NCI-H1694 treated with DMSO at 0.1 percent for 48 hours (cell line): Measurements from ENCODE around the gene ADRA1B.
"Not testable (repeated sequence)": the region's sequence is repeated elsewhere in the genome, so short reads cannot be mapped to it uniquely, and the experiment has no call there.

ENCODE experiments used
- DNase-seq: peaks from one replicate; lab custom pipeline; 2025; lab: John Stamatoyannopoulos, UW

Gene ADRA1B

DNA sequence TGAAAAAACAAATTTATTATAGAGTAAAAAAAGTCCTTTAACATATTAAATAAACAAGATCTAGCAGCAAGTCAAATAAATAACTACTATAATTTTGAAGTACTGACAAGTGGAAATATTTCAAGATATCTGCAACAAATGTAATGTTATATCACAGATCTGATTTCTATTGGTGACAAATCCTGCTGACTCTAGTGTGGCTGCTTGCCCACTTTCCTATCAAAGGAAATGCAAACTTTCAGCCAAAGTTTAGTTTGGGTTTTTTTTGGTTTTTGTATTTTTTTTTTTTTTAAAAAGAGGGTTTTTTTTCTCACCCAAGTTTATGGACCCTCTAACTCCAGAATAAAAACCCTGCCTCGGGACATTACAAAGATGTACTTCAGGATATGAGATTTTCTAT, 12.9 kb downstream of the ADRA1B start:
- no peak for DNase-seq

DNA sequence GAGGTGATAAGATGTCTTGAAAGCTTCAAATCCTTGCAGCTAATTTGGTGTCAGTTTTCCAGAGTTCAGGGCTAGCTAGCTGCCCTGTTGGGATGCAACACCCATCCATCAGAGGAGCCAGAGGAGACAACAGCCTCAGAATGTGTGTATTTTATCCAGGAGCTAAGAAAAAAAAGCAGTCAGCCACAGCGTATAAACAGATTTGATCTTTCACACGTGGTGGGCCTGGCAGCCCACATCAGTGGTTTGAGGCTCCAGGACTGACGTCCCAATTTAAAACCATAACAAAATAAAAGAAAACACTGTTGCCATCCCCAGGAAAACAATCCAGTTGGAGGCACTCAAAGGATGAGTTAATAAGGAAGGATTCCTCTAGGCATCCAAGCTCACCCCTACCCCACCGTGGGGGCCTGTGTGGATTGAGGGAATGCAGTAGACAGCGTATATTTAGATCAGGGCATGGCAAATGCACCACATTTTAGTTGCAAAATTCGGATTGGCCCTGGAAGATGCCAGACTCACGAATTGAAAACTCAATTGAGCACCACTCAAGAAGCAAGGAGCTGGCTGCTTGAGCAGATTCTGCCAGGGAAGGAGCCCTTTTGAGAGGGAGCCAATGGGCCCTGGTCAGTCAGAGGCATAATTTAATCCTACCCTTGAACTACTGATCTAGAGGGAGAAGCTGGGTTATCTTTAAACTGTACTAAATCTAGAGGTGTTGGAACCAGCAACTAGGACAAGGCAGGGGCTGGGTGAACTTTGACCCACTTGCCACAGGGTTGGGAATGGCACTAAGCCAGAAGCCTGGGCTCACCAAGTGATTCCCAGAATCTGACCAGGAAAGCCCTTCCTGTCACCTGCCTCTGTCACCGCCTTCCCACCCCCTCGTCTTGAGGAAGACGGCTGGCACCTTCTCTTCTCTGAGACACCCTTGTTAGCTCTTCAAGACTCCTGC, 17.5 kb downstream of the ADRA1B start:
- DNase-seq, result no peak

DNA sequence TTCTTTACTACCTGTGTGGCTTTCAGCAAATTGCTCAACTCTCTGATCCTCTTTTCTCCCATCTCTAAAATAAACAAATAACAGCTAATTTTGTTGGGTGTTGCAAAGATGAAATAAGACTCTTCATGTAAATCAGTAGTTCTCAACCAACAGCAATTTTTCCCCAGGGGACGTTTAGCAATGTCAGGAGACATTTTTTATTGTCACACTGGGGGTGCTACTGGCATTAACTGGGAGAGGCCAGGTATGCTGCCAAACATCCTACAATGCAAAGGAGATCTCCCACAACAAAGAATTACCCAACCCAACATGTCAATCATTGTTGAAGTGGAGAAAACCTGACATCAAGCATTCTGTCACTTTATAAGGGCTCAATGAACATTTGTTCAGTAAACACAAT, 19.7 kb downstream of the ADRA1B start:
- no peak for DNase-seq

DNA sequence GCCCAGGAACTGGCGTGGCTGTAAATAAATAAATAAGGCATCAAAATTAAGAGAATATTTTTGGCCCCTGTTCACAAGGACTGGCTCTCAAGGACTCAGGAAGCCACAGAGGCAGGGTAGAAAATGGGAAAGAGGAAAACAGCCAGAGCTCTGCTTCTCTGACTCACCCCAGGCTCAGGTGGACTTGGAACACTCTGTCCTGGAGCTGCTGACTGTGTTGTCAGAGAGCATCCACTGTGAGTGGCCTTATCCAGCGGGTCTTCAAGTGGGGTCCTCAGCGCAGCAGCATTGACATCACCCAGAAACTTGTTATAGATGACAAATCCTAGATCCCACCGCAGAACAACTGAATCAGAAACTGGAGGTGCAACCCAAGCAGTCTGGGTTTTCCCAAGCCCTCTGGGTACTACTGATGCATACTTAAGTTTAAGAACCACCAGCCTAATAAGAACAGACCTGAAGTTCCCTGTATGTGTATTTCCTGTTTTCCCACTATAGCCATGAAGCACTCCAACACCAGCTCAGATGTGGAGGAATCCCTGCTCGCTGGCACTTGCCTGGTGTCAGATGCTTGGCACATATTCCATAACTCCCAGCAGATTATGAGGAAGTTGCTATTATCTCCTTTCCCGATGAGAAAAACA, 20.5 kb downstream of the ADRA1B start:
- no peak for DNase-seq

DNA sequence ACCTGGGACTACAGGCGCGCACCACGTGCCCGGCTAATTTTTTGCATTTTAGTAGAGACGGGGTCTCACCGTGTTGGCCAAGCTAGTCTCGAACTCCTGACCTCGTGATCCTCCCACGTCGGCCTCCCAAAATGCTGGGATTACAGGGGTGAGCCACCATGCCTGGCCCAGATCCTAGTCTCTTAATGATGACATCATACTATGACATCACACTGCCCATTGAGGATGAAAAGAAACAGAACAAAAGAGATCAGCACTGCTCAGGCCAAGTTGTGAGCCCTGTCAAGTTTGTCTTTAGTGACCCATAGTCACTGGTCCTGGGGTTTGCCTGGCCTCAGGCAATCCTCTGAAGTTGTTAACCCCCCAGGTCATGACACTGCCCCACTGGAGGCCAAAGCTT, 21.3 kb downstream of the ADRA1B start:
- no peak for DNase-seq

DNA sequence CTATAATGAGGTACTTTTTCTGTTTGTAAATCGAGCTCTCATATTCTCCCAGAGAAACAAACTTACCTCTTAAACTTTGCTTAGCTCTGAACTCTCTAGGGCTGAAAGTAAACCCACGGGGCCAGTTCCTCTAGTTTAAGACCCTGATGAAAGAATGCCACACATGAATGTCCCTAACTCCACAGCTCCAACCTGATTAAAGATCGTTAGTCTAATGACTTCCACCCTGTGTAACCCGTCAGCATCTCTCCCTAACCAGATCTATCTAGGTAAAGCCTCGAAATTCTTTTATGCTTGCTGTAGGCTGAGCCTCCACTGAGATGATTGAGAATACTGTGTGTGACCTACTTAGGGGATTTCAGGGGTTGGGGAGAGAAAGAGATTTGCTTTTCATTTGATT, 27.0 kb downstream of the ADRA1B start:
- no peak for DNase-seq

DNA sequence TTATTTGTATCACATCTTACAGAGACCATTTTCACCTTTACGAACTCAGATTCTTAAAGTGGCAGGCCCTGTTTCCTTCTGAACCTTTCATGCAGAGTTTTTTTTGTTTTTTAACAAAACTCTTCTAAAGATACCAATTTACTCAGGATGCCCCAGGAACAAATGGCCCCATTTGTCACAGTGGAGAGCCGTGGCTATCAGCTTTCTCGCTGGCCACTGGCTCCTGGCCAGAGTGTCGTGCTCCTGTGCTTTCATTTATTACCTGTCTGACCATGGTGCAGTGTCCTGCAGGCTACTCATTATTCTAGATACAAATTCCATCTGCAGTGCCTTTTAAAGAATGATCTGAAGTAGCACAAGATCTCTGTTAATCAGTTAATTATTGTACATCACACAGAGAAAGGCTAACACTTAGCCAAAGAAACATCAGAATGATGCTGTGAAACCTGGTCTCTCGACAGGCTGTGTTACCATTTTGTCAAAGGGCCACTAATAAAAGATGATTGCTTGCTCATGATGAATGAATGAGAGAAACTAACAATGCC, 27.8 kb downstream of the ADRA1B start:
- no peak for DNase-seq

DNA sequence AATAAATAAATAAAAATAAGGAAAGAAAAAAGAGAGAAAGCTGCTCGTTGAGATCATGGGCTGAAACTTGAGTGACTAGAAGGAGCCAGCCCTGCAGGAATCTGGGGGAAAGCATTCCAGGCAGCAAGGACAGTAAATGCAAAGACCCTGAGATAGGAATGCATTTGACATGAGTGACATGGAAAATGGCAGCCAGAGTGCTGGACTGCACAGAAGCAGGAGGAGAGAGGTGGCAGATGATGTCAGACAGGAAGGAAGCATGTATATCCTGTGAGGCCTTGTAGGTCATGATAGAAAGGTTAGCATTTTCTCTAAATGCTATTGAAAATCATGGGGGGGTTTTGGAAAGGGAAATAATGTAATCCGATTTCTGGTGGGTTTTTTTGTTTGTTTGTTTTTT, 29.1 kb downstream of the ADRA1B start:
- DNase-seq, result no peak

DNA sequence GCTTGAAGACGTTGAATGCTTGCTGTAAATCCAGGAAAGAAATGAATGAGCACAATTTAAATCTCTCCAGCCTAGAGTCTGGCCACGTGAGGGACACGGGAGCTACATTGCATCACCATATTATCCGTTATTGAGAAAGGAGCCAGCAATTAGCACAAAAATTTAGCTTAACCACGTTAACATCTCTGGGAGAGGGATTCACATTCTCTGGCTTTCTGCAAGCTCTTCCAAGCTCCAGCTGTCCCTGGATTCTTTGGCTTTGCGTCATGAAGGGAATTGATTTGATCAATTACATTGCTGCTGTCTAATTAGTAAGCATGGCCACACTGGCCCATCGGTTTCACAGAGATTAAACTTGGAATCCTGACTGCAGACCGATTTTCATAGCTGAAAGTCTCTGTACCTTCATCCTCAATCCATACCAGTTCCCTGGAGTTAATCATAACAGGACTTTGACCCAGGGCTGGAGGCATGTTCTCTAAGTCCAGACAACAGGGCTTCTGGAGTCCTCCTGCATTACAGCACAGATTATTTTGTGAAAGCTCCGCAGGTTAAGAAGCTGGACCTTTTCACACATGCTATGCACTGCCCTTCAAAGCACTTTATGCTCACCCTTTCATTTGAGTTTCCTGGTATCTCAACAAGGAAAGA, 31.6 kb downstream of the ADRA1B start:
- no peak for DNase-seq

DNA sequence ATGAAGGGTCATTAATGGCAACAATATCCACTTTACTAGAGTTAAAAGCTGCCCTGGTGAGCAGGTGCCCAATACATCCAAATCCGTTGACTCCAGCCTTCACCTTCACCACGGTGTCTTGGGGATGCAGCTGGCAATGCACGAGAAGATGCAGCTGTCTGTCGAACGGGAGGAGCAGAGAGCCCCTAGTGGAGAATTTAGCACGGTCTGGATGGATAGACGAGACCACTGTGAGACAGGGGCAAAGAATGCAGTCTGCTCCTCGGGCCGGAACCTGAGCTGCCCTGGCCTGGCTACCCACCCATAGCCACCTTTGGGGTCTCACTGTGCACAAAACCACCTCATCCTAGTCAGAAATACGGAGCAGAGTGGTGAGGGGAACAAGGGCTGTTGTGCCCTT, 35.1 kb downstream of the ADRA1B start:
- DNase-seq, result no peak

DNA sequence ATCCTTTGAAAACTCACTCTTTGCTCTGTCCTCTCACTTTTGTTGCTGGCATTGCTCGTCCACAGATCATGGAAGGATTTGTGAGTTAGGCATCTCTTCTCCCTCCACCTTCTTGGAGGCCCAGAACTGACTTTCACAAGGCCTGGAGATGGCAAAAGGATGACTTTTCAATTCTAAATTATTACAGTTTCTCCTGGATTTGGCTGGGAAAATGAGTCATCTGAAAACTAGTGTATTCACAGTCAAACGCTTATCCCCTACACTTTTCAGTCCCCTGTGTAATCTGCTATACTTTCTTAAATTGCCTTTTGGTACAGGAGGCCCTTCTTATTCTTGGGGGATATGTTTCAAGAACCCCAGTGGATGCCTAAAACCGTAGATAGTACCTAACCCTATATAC, 35.6 kb downstream of the ADRA1B start:
- no peak for DNase-seq

DNA sequence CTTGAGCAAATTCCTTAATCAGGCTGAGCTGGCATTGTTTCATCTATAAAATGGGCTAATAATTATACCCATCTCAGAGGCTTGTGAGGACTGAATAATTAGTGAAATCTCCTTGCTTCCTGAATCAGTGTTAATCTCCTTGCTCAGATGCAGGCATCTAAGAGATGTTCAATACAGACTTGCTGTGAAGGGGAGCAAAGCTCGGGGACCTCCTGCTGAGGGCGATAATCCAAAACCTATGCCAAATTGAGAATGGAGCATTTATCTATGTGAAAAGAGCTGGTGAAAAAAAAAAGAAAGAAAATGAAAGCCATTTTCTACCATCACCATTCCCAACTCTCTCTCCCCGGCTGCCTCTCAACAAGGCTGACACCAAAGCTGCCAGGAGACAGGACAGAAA, 37.3 kb downstream of the ADRA1B start:
- DNase-seq, result no peak

DNA sequence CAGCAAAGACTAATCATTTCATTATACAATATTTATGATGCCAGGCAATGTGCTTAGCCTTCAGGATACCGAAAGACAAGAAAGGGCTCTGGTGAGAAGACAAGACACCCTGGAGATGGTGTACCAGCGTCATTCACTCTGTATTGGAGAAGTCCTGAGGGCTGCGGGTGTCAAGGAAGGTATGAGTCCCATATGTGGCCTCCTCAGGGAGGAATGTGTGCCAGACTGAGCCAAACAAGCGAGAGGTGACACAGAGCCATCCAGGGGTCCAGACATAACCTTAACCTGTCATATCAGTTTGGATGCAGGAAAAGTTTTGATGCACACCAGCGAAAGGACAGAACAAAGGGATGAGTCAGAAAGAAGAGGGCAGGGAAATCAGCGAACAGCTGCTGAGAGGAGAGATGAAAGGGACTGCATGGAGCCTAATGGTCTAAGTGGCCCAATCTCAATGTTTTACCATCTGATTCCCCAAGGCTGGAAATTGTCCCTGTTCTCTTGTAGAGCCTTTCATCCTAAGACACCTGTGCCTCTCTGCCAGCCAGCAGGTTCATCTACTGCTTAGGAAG, 38.9 kb downstream of the ADRA1B start:
- DNase-seq, result no peak

DNA sequence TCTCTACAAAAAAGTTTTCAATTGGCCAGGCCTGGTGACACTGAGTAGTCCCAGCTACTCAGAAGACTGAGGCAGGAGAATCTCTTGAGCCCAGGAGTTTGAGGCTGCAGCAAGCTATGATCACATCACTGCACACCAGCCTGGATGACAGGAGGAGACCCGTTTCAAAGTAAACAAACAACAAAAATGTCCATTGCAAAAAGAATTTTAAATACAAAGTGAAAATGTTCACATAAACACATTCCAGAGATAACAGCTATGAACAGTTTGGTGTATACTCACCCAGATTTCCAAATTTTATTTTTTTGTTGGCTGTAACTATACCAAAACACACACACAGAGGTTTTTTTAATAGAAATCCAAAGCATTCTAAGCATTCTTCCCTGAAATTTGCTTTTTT, 39.8 kb downstream of the ADRA1B start:
- no peak for DNase-seq

DNA sequence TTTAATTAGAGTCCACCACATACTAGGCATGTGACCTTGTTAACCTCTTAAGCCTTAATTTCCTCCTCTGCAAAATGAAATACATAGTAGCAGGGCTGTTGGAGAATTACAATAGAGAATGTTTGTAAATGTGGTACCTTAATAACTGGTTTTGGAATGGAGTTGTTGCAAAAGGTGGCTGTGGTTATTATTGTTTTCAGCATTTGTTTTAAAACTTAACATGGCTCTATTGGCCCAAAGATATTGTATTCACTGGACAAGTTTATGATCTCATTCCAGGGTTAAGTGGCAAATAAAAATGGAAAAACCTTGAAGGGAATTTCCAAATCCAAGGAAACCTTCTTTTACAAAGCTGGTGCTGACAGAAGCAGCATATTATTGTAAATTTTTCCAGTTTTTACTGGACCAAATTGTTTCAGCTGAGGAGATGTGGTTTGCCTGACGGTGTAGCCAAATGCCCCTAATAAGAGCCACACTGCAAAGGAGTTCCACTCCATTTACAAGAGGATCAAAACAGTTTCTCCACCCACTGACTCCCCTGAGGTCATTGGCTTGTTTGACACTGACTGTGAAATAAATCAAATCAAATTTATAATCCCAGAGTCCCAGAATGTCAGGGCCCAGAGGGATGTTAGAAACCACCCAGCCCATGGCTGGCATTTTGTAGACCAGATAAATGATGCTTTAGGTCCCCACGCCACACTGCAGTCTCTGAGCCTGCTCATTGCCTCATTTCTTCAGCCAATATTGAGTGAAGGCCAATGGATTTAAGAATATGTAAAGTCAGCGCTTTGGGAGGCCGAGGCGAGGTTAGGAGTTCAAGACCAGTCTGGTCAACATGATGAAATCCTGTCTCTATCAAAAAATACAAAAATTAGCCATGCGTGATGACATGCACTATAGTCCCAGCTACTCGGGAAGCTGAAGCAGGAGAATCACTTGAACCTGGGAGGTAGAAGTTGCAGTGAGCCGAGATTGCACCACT, 45.2 kb downstream of the ADRA1B start:
- DNase-seq, result no peak

DNA sequence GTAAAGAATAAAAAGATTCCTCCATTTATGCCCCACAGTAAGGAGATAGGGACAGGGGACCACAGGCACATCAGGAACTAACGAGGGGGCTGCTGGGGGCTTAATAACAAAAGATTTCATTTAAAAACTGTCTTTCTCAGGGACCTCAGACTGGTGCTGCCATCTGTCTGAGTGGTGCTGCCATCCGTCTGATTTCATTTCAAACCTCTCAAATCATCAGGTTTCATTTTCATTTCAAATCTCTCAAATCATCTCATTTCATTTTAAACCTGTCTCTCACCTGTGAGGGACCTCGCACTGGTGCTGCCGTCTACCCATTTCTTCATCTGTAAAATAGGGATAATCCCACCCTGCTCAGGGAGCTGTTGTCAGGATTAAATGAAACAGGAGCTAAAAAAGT, 45.9 kb downstream of the ADRA1B start:
- no peak for DNase-seq

DNA sequence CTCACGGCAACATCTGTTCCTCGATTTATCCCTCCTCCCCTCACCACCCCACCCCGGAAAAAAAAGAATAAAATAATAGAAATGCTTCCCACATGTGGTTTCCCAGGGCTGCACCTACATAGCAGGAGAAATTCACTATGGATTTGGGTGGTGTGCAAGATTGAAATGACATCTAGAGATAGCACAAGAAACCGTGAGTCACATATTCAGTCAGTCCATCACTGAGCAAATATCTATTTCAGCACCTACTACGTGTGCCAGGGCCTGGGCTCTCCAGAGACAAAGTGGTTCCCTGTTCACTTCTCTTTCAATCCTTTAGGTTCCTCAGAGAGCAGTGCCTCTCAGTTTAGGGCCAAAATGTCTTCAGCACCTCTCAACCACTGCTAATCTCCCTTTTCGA, 47.7 kb downstream of the ADRA1B start:
- no peak for DNase-seq

DNA sequence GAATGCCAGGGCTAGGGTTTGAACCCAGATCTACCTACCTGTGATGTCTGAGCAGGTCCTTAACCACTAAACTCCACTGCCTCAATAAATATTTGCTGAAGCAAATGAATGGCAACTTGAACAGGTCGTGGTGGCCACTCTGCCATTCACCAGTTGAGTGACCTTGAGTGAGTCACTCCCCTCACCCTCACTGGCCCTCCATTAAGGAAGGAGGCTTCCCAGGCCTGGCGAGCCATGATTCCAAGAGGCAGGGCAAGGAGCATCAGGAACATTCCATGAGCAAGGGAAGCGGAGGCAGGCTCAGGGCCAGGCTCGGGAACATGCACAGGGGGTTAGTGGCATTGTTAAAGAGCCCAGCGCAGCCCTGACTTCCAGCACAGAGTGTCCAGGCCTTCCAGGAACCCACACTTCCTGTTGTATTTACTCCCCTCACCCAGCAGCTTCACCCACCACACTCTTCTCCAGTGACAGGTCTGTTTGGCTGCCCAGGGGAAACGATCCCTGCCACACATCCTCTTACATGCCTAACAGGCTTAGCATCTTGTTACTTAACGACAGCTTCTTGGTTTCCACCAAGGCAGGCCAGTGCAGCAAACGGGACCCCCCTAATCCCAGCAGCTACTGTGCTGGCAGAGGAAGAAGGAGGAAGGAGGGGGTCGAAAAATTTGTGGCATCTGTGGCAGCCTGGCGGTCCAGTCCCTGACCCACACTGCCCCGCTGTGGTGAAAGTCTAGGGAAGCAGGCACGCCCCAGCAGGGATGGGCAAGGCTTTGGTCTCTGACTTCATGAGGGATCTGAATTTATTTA, 49.0 kb downstream of the ADRA1B start:
- peak; percentile 1 for DNase-seq

DNA sequence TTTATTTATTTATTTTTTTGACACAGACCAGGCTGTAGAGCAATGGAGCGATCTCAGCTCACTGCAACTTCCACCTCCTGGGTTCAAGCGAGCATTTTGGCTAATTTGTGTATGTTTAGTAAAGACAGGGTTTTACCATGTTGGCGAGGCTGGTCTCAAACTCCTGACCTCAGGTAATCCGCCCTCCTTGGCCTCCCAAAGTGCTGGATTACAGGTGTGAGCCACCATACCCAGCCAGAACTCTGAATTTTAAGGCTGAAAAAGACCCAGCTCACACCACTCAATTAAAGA, 49.5 kb downstream of the ADRA1B start:
- not testable (repeated sequence) for DNase-seq

DNA sequence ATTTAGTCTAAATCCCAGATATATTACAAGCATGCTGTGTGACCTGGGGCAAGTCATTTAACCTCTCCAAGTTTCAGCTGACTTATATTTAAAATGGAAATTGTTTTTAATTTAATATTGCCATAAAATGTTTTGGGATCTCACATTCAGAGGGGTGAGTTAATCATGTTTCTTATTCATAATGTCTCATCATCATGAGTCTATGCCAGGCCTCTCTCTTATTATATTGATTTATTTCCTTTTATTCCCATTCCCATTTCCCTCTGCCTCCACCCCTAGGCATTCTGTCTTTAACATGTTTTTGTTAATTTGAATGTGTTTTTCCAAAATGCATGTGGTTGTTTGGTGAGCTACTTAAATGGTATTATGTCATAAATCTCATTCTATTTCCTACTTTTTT, 53.7 kb downstream of the ADRA1B start:
- no peak for DNase-seq

DNA sequence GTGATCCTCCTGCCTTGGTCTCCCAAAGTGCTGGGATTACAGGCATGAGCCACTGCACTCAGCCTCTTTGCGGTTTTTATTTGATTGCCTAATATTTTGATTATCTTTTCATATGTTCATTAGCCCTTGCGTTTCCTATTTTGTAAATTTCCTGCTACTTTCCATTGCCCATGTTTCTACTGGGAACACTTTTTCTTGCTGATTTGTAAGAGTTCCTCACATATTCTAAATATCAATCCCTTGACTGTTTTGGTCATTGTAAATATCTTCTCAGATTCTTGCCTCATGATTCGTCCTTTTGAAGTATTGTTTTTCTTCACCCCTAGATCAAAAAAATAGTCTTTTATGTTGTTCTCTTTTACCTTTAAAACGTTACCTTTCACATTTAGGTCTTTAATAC, 54.8 kb downstream of the ADRA1B start:
- no peak for DNase-seq
